OCI-LY7 (cell line): ENCODE data around the gene SIVA1.

Experiments used
- CTCF ChIP-seq: fragments of 200-600 bp; sonication (generic); conservative IDR thresholded peaks from 2 replicates; pipeline ENCODE4 v1.5.1; 2014; ENCODE audit warnings: mild to moderate bottlenecking, antibody characterized with exemption, low read length, moderate library complexity, mixed read lengths
- EZH2phosphoT487 ChIP-seq: fragments of 200-600 bp; sonication (generic); IDR thresholded peaks from 2 replicates; pipeline ENCODE4 v1.6.1; 2018; ENCODE audit warnings: low read depth, borderline replicate concordance, mild to moderate bottlenecking, mixed run types, antibody characterized with exemption, low read length, moderate library complexity, mixed read lengths

DNA sequence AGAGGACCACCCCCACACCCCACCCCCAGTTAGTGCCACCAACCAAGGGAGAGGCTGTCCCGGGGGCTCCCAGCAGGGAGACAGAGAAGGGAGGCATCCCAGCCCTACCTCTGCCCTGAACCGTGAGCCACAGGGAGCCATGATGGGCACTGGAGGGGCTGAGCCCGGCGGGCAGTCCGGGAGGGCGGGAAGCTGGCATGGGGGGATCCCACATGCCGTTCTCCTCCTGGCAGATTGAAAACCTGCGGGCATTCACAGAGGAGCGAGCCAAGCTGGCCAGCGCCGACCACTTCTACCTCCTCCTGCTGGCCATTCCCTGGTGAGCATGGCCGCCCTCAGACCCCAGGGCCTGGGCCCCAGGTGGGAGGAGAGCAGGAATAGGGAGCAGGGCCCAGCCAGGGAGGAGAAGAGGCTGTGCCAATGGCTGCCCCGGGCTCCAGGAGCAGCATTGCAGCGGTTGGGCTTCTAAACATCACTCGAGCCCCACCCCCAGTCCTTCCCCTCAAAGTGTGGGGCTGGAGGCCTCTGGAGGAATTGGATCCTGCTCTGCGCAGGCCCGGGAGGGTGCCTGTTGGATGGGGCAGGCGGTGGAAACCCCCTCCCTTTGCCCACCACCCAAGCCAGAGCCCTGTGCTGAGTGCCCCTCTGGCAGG, 43.4 kb upstream of the SIVA1 start:
- TF ChIP-seq CTCF, result no peak
- no peak for TF ChIP-seq EZH2phosphoT487
